HepG2 (cell line): ENCODE measurements around the gene FAM78A. TPM values are rescaled to one million over a fixed set of nuclear protein-coding genes. Genes with fewer than 3 reads are reported as not detected.

Source experiments
- AHR ChIP-seq: IDR thresholded peaks from 2 replicates; pipeline ENCODE4 v1.6.1; 2018; ENCODE audit warnings: missing genetic modification reagents, missing compliant biosample characterization
- ERF ChIP-seq: IDR thresholded peaks from 2 replicates; pipeline ENCODE4 v1.6.1; 2018; ENCODE audit warnings: missing biosample characterization, missing genetic modification reagents
- ETV5 ChIP-seq: IDR thresholded peaks from 2 replicates; pipeline ENCODE4 v1.6.1; 2018; ENCODE audit warnings: missing biosample characterization, missing genetic modification reagents, inconsistent platforms, borderline replicate concordance
- FOXA3 ChIP-seq: IDR thresholded peaks from 2 replicates; pipeline ENCODE4 v1.6.1; 2016; ENCODE audit warnings: missing genetic modification reagents, missing compliant biosample characterization
- FOXO1 ChIP-seq: sonication (generic); formaldehyde crosslinking; IDR thresholded peaks from 2 replicates; pipeline ENCODE4 v1.4.0; 2020; ENCODE audit warnings: missing genetic modification reagents
- GABPA ChIP-seq, 2 experiments: IDR thresholded peaks; 2 replicates each; pipeline ENCODE4 v1.6.1; 2011 to 2016; ENCODE audit warnings: low read depth in 2 of 2, low read length in 1 of 2, missing biosample characterization in 1 of 2, missing genetic modification characterization in 1 of 2
- HHEX ChIP-seq: IDR thresholded peaks from 2 replicates; pipeline ENCODE4 v1.6.1; 2016; ENCODE audit warnings: control low read depth
- HNRNPL ChIP-seq: fragments of 200-400 bp; formaldehyde crosslinking; IDR thresholded peaks from 2 replicates; pipeline ENCODE4 v1.6.1; 2017; ENCODE audit warnings: mild to moderate bottlenecking, low read depth, low read length
- KDM3A ChIP-seq: IDR thresholded peaks from 2 replicates; pipeline ENCODE4 v1.6.1; 2018; ENCODE audit warnings: low read depth, missing compliant biosample characterization
- MAX ChIP-seq: IDR thresholded peaks from 2 replicates; pipeline ENCODE4 v1.6.1; 2012; ENCODE audit warnings: inconsistent platforms
- MTA1 ChIP-seq: sonication (generic); formaldehyde crosslinking; IDR thresholded peaks from 2 replicates; pipeline ENCODE4 v1.4.0; 2020; ENCODE audit warnings: missing genetic modification reagents, mild to moderate bottlenecking, borderline replicate concordance
- PAWR ChIP-seq: sonication (generic); formaldehyde crosslinking; IDR thresholded peaks from 2 replicates; pipeline ENCODE4 v1.4.0; 2020; ENCODE audit warnings: missing genetic modification reagents, mild to moderate bottlenecking, borderline replicate concordance
- POLR2AphosphoS2 ChIP-seq: IDR thresholded peaks from 2 replicates; pipeline ENCODE4 v1.6.1; 2011; ENCODE audit warnings: low read depth, low read length, improper control_type of control experiment
- SRF ChIP-seq: IDR thresholded peaks from 2 replicates; pipeline ENCODE4 v1.6.1; 2011; ENCODE audit warnings: mild to moderate bottlenecking, low read depth, low read length, moderate library complexity
- TOE1 ChIP-seq: sonication (generic); formaldehyde crosslinking; IDR thresholded peaks from 2 replicates; pipeline ENCODE4 v1.4.0; 2020; ENCODE audit warnings: mild to moderate bottlenecking, missing genetic modification reagents
- ZNF263 ChIP-seq: sonication (generic); formaldehyde crosslinking; IDR thresholded peaks from 2 replicates; pipeline ENCODE4 v1.4.0; 2020; ENCODE audit warnings: missing genetic modification reagents
- ZNF335 ChIP-seq: sonication (generic); formaldehyde crosslinking; IDR thresholded peaks from 2 replicates; pipeline ENCODE4 v1.4.0; 2020; ENCODE audit warnings: missing genetic modification reagents
- ZNF484 ChIP-seq: sonication (generic); formaldehyde crosslinking; IDR thresholded peaks from 2 replicates; pipeline ENCODE4 v1.5.1; 2020; ENCODE audit warnings: mild to moderate bottlenecking, low read depth, missing genetic modification reagents, borderline replicate concordance
- ZNF510 ChIP-seq: sonication (generic); formaldehyde crosslinking; IDR thresholded peaks from 2 replicates; pipeline ENCODE4 v1.4.0; 2020; ENCODE audit warnings: low read depth, mild to moderate bottlenecking, missing genetic modification reagents
- ZNF547 ChIP-seq: sonication (generic); formaldehyde crosslinking; IDR thresholded peaks from 2 replicates; pipeline ENCODE4 v1.5.1; 2020; ENCODE audit warnings: mild to moderate bottlenecking, missing genetic modification reagents
- ZNF569 ChIP-seq: sonication (generic); formaldehyde crosslinking; IDR thresholded peaks from 2 replicates; pipeline ENCODE4 v1.5.0; 2020; ENCODE audit warnings: mild to moderate bottlenecking, missing genetic modification reagents, moderate library complexity, borderline replicate concordance
- ZNF646 ChIP-seq: sonication (generic); formaldehyde crosslinking; IDR thresholded peaks from 2 replicates; pipeline ENCODE4 v1.9.0; 2021; ENCODE audit warnings: mild to moderate bottlenecking, missing genetic modification reagents
- ZNF713 ChIP-seq: sonication (generic); formaldehyde crosslinking; IDR thresholded peaks from 2 replicates; pipeline ENCODE4 v1.4.0; 2020; ENCODE audit warnings: mild to moderate bottlenecking, missing genetic modification reagents
- polyA plus RNA-seq, 8 experiments: library from polyadenylated mRNA; depleted of rRNA in 3 of 8; stranded (reverse) in 7 of 8; unstranded in 1 of 8; fragments of >200 nt; fragmentation: Illumina TruSeq in 4 of 8; extraction: Trizol in 4 of 8; gene quantifications; 2 replicates each; pipeline versions ENCODE4 v1.2.1 to v1.2.3, GENCODE V29; 2011 to 2016; ENCODE audit warnings: low read depth in 4 of 8, missing spikeins in 1 of 8, mixed read lengths in 1 of 8; ENCODE audit not compliant: insufficient read depth in 1 of 8
- total RNA-seq, 5 experiments: library from RNA; depleted of rRNA; stranded (reverse); fragments of >200 nt; fragmentation: Illumina TruSeq; extraction: Trizol; gene quantifications; 2 replicates each; pipeline ENCODE4 v1.2.3, GENCODE V29; 2016; ENCODE audit warnings: low read depth in 1 of 5
- TF ChIP-seq, protein P1 (sequence below): sonication (generic); formaldehyde crosslinking; IDR thresholded peaks from 2 replicates; pipeline ENCODE4 v1.8.0; 2022; ENCODE audit warnings: missing genetic modification reagents, mild to moderate bottlenecking, borderline replicate concordance

FAM78A gene
- total and polyA plus RNA-seq, 2 of the 13 experiments (the other 11 are each of a cell fraction or from before 2014, with no cell fraction given), result 0.18 to 0.62 TPM

GRCh38 chr9:131270171-131271015 lies 5.9 kb downstream of the FAM78A start (continued):
- TF ChIP-seq, protein P1, sequence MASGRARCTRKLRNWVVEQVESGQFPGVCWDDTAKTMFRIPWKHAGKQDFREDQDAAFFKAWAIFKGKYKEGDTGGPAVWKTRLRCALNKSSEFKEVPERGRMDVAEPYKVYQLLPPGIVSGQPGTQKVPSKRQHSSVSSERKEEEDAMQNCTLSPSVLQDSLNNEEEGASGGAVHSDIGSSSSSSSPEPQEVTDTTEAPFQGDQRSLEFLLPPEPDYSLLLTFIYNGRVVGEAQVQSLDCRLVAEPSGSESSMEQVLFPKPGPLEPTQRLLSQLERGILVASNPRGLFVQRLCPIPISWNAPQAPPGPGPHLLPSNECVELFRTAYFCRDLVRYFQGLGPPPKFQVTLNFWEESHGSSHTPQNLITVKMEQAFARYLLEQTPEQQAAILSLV (CRISPR knock-in tag), result no peak
- TF ChIP-seq ERF (0 out of 2 replicates have a peak, but pooled peaks have one; percentile 33), KDM3A (CRISPR knock-in tag) (no peak), ZNF263 (CRISPR knock-in tag) (no peak), ZNF547 (CRISPR knock-in tag) (no peak), SRF (no peak), ZNF569 (CRISPR knock-in tag) (no peak), MAX (peak; percentile 45; the same call in 1 of the 2 replicates), PAWR (CRISPR knock-in tag) (no peak), GABPA (IDR thresholded peaks at IDR 0.05; ENCODE audit: low read depth, low read length) (no peak), GABPA (CRISPR knock-in tag; IDR thresholded peaks at IDR 0.05; ENCODE audit: low read depth) (peak; percentile 69), POLR2AphosphoS2 (no peak), MTA1 (CRISPR knock-in tag) (no peak), ZNF646 (CRISPR knock-in tag) (no peak), ZNF510 (CRISPR knock-in tag) (no peak), FOXA3 (CRISPR knock-in tag) (no peak), ZNF484 (no peak), HHEX (no peak), TOE1 (CRISPR knock-in tag) (no peak), ETV5 (CRISPR knock-in tag) (0 out of 2 replicates have a peak, but pooled peaks have one; percentile 18), HNRNPL (no peak), ZNF335 (CRISPR knock-in tag) (no peak), FOXO1 (no peak), ZNF713 (CRISPR knock-in tag) (no peak), AHR (no peak)
